B cell (primary cell): ENCODE results near the gene ZCCHC3.

Experiments used
- EZH2 ChIP-seq: IDR thresholded peaks from 2 replicates; pipeline ENCODE4 v1.6.1; 2012; ENCODE audit warnings: borderline replicate concordance, low read depth, mild to moderate bottlenecking, moderate library complexity, low read length; ENCODE audit not compliant: insufficient read depth, poor library complexity, severe bottlenecking
- TF ChIP-seq, protein P1 (sequence below): fragments of 200-600 bp; IDR thresholded peaks from one replicate; pipeline ENCODE4 v1.8.0; 2022; ENCODE audit warnings: antibody characterized with exemption, mild to moderate bottlenecking

DNA sequence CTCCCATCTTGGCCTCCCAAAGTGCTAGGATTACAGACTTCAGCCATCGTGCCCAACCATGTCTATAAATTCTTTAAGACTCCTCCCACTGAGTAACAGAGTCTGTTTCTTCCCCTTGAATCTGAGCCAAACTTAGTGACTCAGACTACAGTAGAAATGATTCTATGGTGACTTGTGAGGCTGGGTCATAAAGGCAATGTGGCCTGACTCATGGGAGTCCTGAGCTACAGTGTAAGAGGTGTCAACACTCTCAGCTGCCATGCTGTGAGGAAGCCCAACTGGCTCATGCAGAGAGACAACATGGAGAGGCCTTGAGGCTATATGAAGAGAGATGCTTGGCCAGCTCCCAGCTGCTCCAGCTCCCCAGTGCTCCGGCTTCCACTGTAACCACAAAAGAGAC, 44.3 kb downstream of the ZCCHC3 start:
- TF ChIP-seq, protein P1, sequence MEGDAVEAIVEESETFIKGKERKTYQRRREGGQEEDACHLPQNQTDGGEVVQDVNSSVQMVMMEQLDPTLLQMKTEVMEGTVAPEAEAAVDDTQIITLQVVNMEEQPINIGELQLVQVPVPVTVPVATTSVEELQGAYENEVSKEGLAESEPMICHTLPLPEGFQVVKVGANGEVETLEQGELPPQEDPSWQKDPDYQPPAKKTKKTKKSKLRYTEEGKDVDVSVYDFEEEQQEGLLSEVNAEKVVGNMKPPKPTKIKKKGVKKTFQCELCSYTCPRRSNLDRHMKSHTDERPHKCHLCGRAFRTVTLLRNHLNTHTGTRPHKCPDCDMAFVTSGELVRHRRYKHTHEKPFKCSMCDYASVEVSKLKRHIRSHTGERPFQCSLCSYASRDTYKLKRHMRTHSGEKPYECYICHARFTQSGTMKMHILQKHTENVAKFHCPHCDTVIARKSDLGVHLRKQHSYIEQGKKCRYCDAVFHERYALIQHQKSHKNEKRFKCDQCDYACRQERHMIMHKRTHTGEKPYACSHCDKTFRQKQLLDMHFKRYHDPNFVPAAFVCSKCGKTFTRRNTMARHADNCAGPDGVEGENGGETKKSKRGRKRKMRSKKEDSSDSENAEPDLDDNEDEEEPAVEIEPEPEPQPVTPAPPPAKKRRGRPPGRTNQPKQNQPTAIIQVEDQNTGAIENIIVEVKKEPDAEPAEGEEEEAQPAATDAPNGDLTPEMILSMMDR, result no peak
- no peak for TF ChIP-seq EZH2
